GM19035 (cell line): Measurements from ENCODE around the gene BACE1-AS.
"Not testable (repeated sequence)": the region's sequence is repeated elsewhere in the genome, so short reads cannot be mapped to it uniquely, and the experiment has no call there.

Experiments
- ATAC-seq: cut with Tn5 transposase; IDR thresholded peaks from one replicate; pipeline ENCODE4 v1.9.1; 2021; ENCODE audit not compliant: unreplicated experiment

Gene BACE1-AS

GRCh38 chr11:117290809-117291396 lies at the start of gene BACE1-AS:
Gene BACE1-AS, plus strand, starts transcription at chr11:117291346.
- ATAC-seq: no peak

GRCh38 chr11:117248341-117248740 lies 42.8 kb upstream of the BACE1-AS start:
- ATAC-seq: no peak

GRCh38 chr11:117249571-117249970 lies 41.6 kb upstream of the BACE1-AS start:
- ATAC-seq: no peak

- ATAC-seq: no peak
Observed at GRCh38 chr11:117251506-117251905, 39.6 kb upstream of the BACE1-AS start.

GRCh38 chr11:117255966-117256365 lies 35.2 kb upstream of the BACE1-AS start:
- no peak for ATAC-seq

- ATAC-seq: no peak
Observed at GRCh38 chr11:117256573-117256972, 34.6 kb upstream of the BACE1-AS start.

GRCh38 chr11:117258576-117258975 lies 32.6 kb upstream of the BACE1-AS start:
- no peak for ATAC-seq

- ATAC-seq: no peak
Observed at GRCh38 chr11:117259417-117259816, 31.7 kb upstream of the BACE1-AS start.

- not testable (repeated sequence) for ATAC-seq
Observed at GRCh38 chr11:117264624-117265323, 26.4 kb upstream of the BACE1-AS start.

- no peak for ATAC-seq
Observed at GRCh38 chr11:117265745-117266144, 25.4 kb upstream of the BACE1-AS start.

GRCh38 chr11:117269856-117270255 lies 21.3 kb upstream of the BACE1-AS start:
- ATAC-seq: no peak

- ATAC-seq: no peak
Observed at GRCh38 chr11:117271208-117271607, 19.9 kb upstream of the BACE1-AS start.

- ATAC-seq: not testable (repeated sequence)
Observed at GRCh38 chr11:117272175-117272574, 19.0 kb upstream of the BACE1-AS start.

GRCh38 chr11:117273550-117274289 lies 17.4 kb upstream of the BACE1-AS start:
- no peak for ATAC-seq

- ATAC-seq: no peak
Observed at GRCh38 chr11:117278347-117278746, 12.8 kb upstream of the BACE1-AS start.

- no peak for ATAC-seq
Observed at GRCh38 chr11:117279711-117280376, 11.3 kb upstream of the BACE1-AS start.

GRCh38 chr11:117281159-117281558 lies 10.0 kb upstream of the BACE1-AS start:
- ATAC-seq: no peak

- no peak for ATAC-seq
Observed at GRCh38 chr11:117281869-117282268, 9.3 kb upstream of the BACE1-AS start.

- ATAC-seq: no peak
Observed at GRCh38 chr11:117282956-117283355, 8.2 kb upstream of the BACE1-AS start.

- ATAC-seq: no peak
Observed at GRCh38 chr11:117284053-117284452, 7.1 kb upstream of the BACE1-AS start.

- ATAC-seq: no peak
Observed at GRCh38 chr11:117286588-117286987, 4.6 kb upstream of the BACE1-AS start.
